Neural progenitor cell (in vitro differentiated cells): Measurements from ENCODE around the gene SEMA6A. TPM values are rescaled to one million over a fixed set of nuclear protein-coding genes. Genes with fewer than 3 reads are reported as not detected.

Experiments used
- DNase-seq: peaks from one replicate; pipeline ENCODE4 v3.0.0-alpha.2; 2016; ENCODE audit warnings: low spot score
- H2AFZ ChIP-seq: fragments of 200-600 bp; sonication (generic); replicated peaks from 2 replicates; pipeline ENCODE4 v1.6.1; 2016; ENCODE audit warnings: antibody characterized with exemption
- H3F3A ChIP-seq: fragments of 200-600 bp; sonication (generic); 2 replicates; pipeline ENCODE4 v1.6.1; 2016; ENCODE audit warnings: antibody characterized with exemption, low read depth
- H3K27ac ChIP-seq: fragments of 200-600 bp; sonication (generic); 2 replicates; pipeline ENCODE4 v1.5.1; 2016; ENCODE audit warnings: mild to moderate bottlenecking
- H3K27me3 ChIP-seq: fragments of 200-600 bp; sonication (generic); 2 replicates; pipeline ENCODE4 v1.6.1; 2016; ENCODE audit warnings: mild to moderate bottlenecking, moderate library complexity
- H3K36me3 ChIP-seq: fragments of 200-600 bp; sonication (generic); 2 replicates; pipeline ENCODE4 v1.5.1; 2016
- H3K4me1 ChIP-seq: fragments of 200-600 bp; sonication (generic); 2 replicates; pipeline ENCODE4 v1.6.1; 2016; ENCODE audit warnings: mixed run types
- H3K4me2 ChIP-seq: fragments of 200-600 bp; sonication (generic); 2 replicates; pipeline ENCODE4 v1.6.1; 2016
- H3K4me3 ChIP-seq: fragments of 200-600 bp; sonication (generic); 2 replicates; pipeline ENCODE4 v1.5.1; 2016
- H3K79me2 ChIP-seq: fragments of 200-600 bp; sonication (generic); 2 replicates; pipeline ENCODE4 v1.6.1; 2016; ENCODE audit warnings: low read depth
- H3K9ac ChIP-seq: fragments of 200-600 bp; sonication (generic); 2 replicates; pipeline ENCODE4 v1.6.1; 2016
- H3K9me3 ChIP-seq: fragments of 200-600 bp; sonication (generic); 2 replicates; pipeline ENCODE4 v1.5.1; 2016; ENCODE audit warnings: low read depth
- H4K20me1 ChIP-seq: fragments of 200-600 bp; sonication (generic); 2 replicates; pipeline ENCODE4 v1.6.1; 2016; ENCODE audit warnings: low read depth
- H3K27ac Mint-ChIP-seq: 3 replicates; pipeline ENCODE4 v1.8.0; 2021; ENCODE audit warnings: mixed read lengths
- H3K27me3 Mint-ChIP-seq: 2 replicates; pipeline ENCODE4 v1.8.0; 2022; ENCODE audit warnings: low read depth, mild to moderate bottlenecking, inconsistent platforms, moderate library complexity, mixed read lengths; ENCODE audit not compliant: insufficient read depth
- H3K36me3 Mint-ChIP-seq: 3 replicates; pipeline ENCODE4 v1.8.0; 2021; ENCODE audit warnings: mixed read lengths
- H3K4me1 Mint-ChIP-seq: 3 replicates; pipeline ENCODE4 v1.8.0; 2021; ENCODE audit warnings: mixed read lengths
- H3K4me3 Mint-ChIP-seq: 3 replicates; pipeline ENCODE4 v1.8.0; 2021; ENCODE audit warnings: mild to moderate bottlenecking, moderate library complexity, mixed read lengths
- H3K9me3 Mint-ChIP-seq: 3 replicates; pipeline ENCODE4 v1.8.0; 2020; ENCODE audit warnings: mixed read lengths
- EZH2 ChIP-seq: fragments of 200-600 bp; sonication (generic); IDR thresholded peaks from 2 replicates; pipeline ENCODE4 v1.6.1; 2017; ENCODE audit warnings: antibody characterized with exemption, mild to moderate bottlenecking, moderate library complexity
- EZH2phosphoT487 ChIP-seq: fragments of 200-600 bp; sonication (generic); IDR thresholded peaks from 2 replicates; pipeline ENCODE4 v1.6.1; 2017; ENCODE audit warnings: antibody characterized with exemption
- total RNA-seq: library from RNA; depleted of rRNA; stranded (reverse); fragments of >200 nt; gene quantifications from 2 replicates; pipeline ENCODE4 v1.2.3, GENCODE V29; 2015; ENCODE audit warnings: low replicate concordance
- TF ChIP-seq, protein P1 (sequence below): fragments of 200-600 bp; sonication (generic); IDR thresholded peaks from 2 replicates; pipeline ENCODE4 v1.5.1; 2017; ENCODE audit warnings: antibody characterized with exemption, mild to moderate bottlenecking

Gene SEMA6A
- total RNA-seq, 1 donor from 2014 or later = 86.4 TPM

DNA sequence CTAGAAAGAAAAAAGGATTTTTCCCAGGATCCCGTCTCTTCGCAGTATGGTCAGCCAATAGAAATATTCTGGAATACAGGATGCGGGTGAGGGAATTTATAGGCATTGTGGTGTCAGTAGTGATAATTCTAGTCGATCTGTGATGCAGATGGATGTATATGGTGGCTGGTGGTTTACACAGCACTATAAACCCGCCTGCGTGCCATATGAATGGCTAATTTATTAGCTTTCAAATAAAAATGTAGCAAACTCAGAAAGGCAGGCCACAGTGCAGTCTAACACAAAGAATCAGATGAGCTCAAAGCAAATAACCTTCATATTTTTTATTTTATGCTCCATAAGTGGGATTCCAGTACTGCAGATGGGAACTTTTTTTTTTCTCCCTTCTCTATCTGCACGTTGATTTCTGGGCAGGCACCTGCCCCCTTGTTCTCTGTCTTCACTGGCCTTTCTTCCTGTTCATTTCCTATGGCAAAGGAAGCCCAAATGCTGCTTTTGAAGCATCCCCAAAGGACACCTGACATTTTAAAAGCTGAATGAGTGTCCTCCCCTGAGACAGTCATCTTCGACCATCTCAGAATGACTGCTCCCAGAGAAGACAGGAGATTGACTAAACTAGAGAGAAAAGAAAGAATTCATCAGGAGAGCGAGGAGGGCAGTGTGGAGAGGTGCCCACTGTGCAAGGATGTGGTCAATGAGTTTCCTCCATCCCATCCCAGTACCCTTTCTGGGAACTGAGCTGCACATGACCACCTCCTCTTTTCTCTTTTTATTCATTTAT, 52.1 kb downstream of the SEMA6A start:
- no peaks in the 10 kb centered on the region for H3K9me3 ChIP-seq
- H3K4me1 Mint-ChIP-seq = peaks cover 22% of the 10 kb centered on the region
- H3K27ac Mint-ChIP-seq = no peak overlapping the region
- no peaks in the 10 kb centered on the region for H3K36me3 ChIP-seq
- H3K4me3 ChIP-seq = no peak overlapping the region
- H3K4me1 ChIP-seq = peaks cover 65% of the 10 kb centered on the region
- H3K27me3 ChIP-seq = no peaks in the 10 kb centered on the region
- H3K27me3 Mint-ChIP-seq = no peaks in the 10 kb centered on the region
- no peak for TF ChIP-seq EZH2phosphoT487
- no peak for TF ChIP-seq EZH2
- TF ChIP-seq, protein P1, sequence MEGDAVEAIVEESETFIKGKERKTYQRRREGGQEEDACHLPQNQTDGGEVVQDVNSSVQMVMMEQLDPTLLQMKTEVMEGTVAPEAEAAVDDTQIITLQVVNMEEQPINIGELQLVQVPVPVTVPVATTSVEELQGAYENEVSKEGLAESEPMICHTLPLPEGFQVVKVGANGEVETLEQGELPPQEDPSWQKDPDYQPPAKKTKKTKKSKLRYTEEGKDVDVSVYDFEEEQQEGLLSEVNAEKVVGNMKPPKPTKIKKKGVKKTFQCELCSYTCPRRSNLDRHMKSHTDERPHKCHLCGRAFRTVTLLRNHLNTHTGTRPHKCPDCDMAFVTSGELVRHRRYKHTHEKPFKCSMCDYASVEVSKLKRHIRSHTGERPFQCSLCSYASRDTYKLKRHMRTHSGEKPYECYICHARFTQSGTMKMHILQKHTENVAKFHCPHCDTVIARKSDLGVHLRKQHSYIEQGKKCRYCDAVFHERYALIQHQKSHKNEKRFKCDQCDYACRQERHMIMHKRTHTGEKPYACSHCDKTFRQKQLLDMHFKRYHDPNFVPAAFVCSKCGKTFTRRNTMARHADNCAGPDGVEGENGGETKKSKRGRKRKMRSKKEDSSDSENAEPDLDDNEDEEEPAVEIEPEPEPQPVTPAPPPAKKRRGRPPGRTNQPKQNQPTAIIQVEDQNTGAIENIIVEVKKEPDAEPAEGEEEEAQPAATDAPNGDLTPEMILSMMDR = no peak
- H3K9me3 Mint-ChIP-seq = no peaks in the 10 kb centered on the region
- DNase-seq = no peak
- H2AFZ ChIP-seq = no peak overlapping the region
- H3K36me3 Mint-ChIP-seq = peaks cover 3% of the 10 kb centered on the region
- H3K4me2 ChIP-seq = no peak overlapping the region
- peaks cover 100% of the 10 kb centered on the region for H3K79me2 ChIP-seq
- H3F3A ChIP-seq = peaks cover 2% of the 10 kb centered on the region
- H3K27ac ChIP-seq = no peak overlapping the region
- peaks cover 80% of the 10 kb centered on the region for H4K20me1 ChIP-seq
- H3K4me3 Mint-ChIP-seq = no peak overlapping the region
- no peak overlapping the region for H3K9ac ChIP-seq

DNA sequence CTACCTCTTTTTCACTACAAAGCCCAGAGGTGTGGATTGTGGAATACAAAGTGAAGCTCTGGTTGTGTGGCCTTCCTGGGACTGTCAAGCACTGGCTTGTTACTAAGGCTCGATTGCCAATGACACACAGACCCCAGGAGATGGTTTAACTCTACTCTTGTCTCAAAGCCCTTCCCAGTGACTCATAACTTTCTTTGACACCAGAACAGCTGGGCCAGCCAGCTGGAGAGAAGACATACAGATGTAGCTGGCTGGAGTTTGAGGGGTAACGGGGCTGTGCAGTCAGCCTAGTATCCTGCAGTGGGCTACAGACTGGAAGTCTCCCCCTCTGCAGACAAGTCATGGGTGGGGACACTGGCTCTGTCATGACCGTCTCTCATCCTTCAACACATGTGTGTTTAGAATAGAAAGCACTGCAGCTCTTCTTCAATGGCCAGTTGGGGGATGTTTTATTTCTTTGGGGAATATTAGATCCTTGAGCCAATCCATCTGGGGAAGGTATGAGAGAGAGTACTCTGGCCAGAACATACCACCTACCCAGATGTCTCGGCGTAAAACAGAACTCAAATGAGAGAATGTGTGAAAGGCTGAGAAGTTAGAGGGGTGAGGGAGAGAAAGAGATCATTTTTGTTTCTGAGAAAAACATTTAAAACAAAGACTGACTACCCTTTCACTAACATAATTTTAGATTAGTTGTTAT, 53.3 kb downstream of the SEMA6A start:
- Histone ChIP-seq H3F3A (no peaks in the 10 kb centered on the region), H3K4me2 (no peak overlapping the region), H3K79me2 (peaks cover 100% of the 10 kb centered on the region), H3K36me3 (no peaks in the 10 kb centered on the region), H3K9ac (no peak overlapping the region), H2AFZ (no peak overlapping the region), H3K27me3 (no peaks in the 10 kb centered on the region), H3K27ac (no peak overlapping the region), H4K20me1 (peaks cover 80% of the 10 kb centered on the region), H3K4me3 (no peak overlapping the region), H3K4me1 (peaks cover 65% of the 10 kb centered on the region), H3K9me3 (no peaks in the 10 kb centered on the region)
- Mint-ChIP-seq H3K9me3 (no peaks in the 10 kb centered on the region), H3K27me3 (no peaks in the 10 kb centered on the region), H3K36me3 (peaks cover 3% of the 10 kb centered on the region), H3K27ac (peak overlapping the region; percentile 61), H3K4me1 (peaks cover 27% of the 10 kb centered on the region), H3K4me3 (no peak overlapping the region)
- DNase-seq = no peak
- TF ChIP-seq EZH2phosphoT487 = no peak
- TF ChIP-seq, protein P1 = no peak
- TF ChIP-seq EZH2 = no peak

DNA sequence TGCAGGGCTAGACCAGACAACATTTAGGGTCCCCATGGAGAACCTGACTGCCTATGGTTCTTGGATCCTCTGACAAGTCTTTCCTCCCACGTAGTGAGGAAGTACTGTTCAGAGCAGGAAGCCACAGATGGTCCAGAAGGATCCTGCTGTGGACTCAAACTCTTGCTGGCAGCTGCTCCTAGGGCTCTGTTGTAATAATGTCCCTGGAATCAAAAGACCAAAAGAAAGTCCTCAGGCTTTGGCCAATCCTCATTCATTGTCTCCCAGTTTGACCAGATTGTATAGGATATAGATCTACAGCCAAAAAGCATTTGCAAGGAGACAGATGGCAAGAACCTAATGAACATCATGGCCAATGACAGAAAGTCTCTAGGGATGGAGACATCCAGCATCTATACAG, 53.9 kb downstream of the SEMA6A start:
- no peak for DNase-seq
- Histone ChIP-seq H3F3A (no peaks in the 10 kb centered on the region), H3K36me3 (no peaks in the 10 kb centered on the region), H3K4me2 (no peak overlapping the region), H3K27ac (no peak overlapping the region), H3K79me2 (peaks cover 100% of the 10 kb centered on the region), H2AFZ (no peak overlapping the region), H3K9me3 (no peaks in the 10 kb centered on the region), H3K9ac (no peak overlapping the region), H3K4me1 (peaks cover 60% of the 10 kb centered on the region), H3K27me3 (no peaks in the 10 kb centered on the region), H4K20me1 (peaks cover 80% of the 10 kb centered on the region), H3K4me3 (no peak overlapping the region)
- TF ChIP-seq EZH2 (no peak), EZH2phosphoT487 (no peak)
- TF ChIP-seq, protein P1 = no peak
- Mint-ChIP-seq H3K4me3 (no peak overlapping the region), H3K27ac (no peak overlapping the region), H3K36me3 (peaks cover 3% of the 10 kb centered on the region), H3K27me3 (no peaks in the 10 kb centered on the region), H3K4me1 (peaks cover 24% of the 10 kb centered on the region), H3K9me3 (no peaks in the 10 kb centered on the region)
